HL-60 (cell line): Measurements from ENCODE around the gene CEND1.

Experiments used
- GABPA ChIP-seq: IDR thresholded peaks from 2 replicates; pipeline ENCODE4 v1.6.1; 2012; ENCODE audit warnings: low read depth
- POLR2AphosphoS5 ChIP-seq: IDR thresholded peaks from 2 replicates; pipeline ENCODE4 v1.6.1; 2012; ENCODE audit warnings: low read depth
- REST ChIP-seq: IDR thresholded peaks from 2 replicates; pipeline ENCODE4 v1.6.1; 2012; ENCODE audit warnings: low read depth; ENCODE audit not compliant: insufficient replicate concordance
- TF ChIP-seq, protein P1 (sequence below): IDR thresholded peaks from one replicate; pipeline ENCODE4 v1.5.1; 2011; ENCODE audit warnings: low read length, control low read depth, inconsistent platforms; ENCODE audit not compliant: insufficient read depth

- TF ChIP-seq, protein P1, sequence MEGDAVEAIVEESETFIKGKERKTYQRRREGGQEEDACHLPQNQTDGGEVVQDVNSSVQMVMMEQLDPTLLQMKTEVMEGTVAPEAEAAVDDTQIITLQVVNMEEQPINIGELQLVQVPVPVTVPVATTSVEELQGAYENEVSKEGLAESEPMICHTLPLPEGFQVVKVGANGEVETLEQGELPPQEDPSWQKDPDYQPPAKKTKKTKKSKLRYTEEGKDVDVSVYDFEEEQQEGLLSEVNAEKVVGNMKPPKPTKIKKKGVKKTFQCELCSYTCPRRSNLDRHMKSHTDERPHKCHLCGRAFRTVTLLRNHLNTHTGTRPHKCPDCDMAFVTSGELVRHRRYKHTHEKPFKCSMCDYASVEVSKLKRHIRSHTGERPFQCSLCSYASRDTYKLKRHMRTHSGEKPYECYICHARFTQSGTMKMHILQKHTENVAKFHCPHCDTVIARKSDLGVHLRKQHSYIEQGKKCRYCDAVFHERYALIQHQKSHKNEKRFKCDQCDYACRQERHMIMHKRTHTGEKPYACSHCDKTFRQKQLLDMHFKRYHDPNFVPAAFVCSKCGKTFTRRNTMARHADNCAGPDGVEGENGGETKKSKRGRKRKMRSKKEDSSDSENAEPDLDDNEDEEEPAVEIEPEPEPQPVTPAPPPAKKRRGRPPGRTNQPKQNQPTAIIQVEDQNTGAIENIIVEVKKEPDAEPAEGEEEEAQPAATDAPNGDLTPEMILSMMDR: no peak
- TF ChIP-seq POLR2AphosphoS5: no peak
- TF ChIP-seq REST: no peak
- TF ChIP-seq GABPA: no peak
Observed at GRCh38 chr11:826836-827145, 36.9 kb upstream of the CEND1 start.
